Activated CD4-positive, alpha-beta T cell treated with anti-CD3 and anti-CD28 coated beads, Interleukin-2, Interleukin-6, amounts not matched to agents 100 ng/mL and 50 ng/mL, durations not matched to agents 16 hours and 8 hours (primary cell): Measurements from ENCODE around the gene AP3B1.
A peak's percentile ranks its signal among the peaks of the same experiment; 100 is the strongest.

Source experiments
- DNase-seq: peaks from one replicate; pipeline ENCODE4 v3.0.0-alpha.2; 2020

AP3B1 gene

GRCh38 chr5:78294248-78295034 is at the start of gene AP3B1:
TSS of gene AP3B1 (minus strand) at chr5:78294698. CDS start at chr5:78294579, 119 bp downstream.
- DNase-seq = peak; percentile 99

GRCh38 chr5:78341440-78341839 is 46.9 kb upstream of the AP3B1 start:
- DNase-seq = no peak

- DNase-seq = no peak
Observed at GRCh38 chr5:78339617-78340436, 45.3 kb upstream of the AP3B1 start.

- no peak for DNase-seq
Observed at GRCh38 chr5:78336698-78337097, 42.2 kb upstream of the AP3B1 start.

DNA sequence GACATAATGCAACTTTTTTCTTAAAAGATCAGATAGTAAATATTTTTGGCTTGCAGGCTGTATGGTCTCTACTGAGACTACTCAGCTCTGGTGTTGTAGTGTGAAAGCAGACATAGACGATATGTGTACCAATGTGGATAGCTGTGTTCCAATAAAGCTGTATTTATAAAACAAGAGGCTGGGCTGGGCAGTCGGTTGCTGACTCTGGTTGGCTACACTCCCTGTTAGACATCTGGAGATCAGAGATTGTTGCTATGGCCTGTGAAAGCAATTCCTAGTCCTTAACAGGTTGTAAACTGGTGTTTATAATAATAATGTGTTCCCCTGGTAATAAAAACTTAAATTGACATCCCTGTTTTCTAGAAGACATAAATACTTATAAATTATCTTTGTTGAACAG is 41.5 kb upstream of the AP3B1 start:
- DNase-seq = no peak

GRCh38 chr5:78334811-78335210 is 40.3 kb upstream of the AP3B1 start:
- DNase-seq = no peak

GRCh38 chr5:78331523-78332080 is 37.1 kb upstream of the AP3B1 start:
- no peak for DNase-seq

DNA sequence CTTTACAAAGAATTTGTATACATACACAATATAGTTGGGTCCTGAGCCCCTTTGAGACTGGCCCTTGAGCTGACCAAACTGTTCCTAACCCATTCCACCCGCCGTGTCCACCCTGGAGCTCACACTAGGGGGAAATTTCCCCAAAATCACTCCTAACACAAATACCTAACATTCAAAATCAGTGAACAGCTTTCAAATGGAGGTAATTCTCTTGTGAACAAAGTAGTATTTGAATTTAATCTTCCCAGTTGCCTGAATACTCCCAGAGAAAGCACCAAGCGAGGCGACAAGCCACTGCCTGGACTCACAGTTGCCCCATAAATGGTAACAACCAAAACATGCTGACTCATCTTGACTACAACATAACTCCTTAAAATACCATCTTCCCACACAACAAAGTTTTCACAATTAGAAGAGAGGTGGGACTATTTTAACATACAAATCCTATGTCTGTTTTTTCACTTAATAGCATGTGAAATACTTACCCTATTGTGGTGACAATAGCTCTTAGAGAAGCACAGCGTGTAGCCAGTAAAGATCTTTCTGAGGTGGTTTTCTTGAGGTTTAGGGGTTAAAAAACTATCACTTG is 34.2 kb upstream of the AP3B1 start:
- DNase-seq = no peak

- no peak for DNase-seq
Observed at GRCh38 chr5:78327761-78328510, 33.4 kb upstream of the AP3B1 start.

GRCh38 chr5:78326930-78327329 is 32.4 kb upstream of the AP3B1 start:
- no peak for DNase-seq

DNA sequence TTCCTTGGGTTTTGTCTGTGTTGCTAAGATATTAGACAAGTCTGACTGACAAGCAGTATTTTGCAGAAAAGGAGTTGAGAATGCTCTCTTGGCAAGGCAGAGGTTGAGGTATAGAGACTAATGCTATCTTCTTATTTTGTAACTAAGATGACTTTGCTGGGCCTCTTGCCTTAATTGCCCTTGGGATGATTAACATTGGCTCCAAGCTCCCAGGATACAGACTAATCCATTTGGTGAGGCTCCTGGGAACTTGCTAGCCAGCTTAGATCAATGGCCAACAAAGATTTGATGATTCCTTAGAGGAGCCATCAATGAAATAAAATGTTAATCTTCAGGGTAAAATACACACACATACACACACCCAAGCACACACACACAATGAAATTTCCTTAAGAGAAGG is 28.7 kb upstream of the AP3B1 start:
- DNase-seq = no peak

DNA sequence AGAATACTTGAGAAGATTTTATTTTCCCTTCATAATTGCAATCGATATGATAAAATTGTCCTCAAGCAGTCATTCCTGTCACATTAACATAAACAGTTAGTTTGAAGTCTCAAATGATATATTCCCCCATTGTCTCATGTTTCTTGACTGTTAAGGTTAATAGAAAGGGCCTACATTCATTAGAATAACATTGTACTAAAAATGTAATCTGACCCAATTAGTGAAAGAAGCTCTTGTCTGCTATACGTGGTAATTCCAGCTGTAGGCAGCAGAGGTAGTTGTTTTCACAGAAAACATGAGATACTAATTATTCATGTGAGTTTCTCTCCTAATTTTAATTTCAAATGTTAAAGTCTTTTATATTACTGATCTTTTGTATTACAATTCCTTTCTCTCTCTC is 25.9 kb upstream of the AP3B1 start:
- peak; percentile 6 for DNase-seq

DNA sequence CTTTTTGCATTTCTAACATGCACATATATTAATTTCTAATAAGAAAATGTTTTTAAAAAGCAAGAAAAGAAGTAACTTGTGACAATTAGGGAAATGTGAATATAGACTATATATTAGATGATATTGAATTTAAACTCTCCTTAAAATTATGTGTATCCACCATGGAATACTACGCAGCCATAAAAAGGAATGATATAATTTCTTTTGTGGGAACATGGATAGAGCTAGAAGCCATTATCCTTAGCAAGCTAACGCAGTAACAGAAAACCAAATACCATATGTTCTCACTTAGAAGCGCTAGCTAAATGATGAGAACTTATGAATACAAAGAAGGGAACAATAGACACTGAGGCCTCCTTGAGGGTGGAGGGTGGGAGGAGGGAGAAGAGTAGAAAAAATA is 23.8 kb upstream of the AP3B1 start:
- no peak for DNase-seq

DNA sequence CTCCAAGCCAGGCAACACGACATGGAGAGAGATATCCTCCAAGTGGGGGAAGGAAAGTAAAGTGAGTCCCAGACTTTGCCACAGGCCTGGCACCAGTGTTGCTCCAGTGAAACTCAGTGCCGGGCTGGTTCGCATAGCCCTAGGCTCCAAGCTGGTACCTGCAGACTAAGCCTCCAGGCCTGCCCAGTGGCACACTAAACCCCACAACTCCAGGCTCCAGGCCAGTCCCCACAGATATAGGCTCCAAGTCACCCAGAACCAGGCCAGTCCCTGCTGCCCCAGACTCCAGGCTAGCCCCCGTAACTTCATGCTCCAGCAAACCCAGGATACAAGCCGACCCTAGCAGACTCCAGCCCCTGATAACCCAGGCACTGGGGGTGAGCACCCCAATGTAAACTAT is 23.0 kb upstream of the AP3B1 start:
- DNase-seq = no peak

- no peak for DNase-seq
Observed at GRCh38 chr5:78308703-78309102, 14.2 kb upstream of the AP3B1 start.

- DNase-seq = peak; percentile 26
Observed at GRCh38 chr5:78300464-78301045, 6.1 kb upstream of the AP3B1 start.

- DNase-seq = peak; percentile 48
Observed at GRCh38 chr5:78295035-78295961, 800 bp upstream of the AP3B1 start.

DNA sequence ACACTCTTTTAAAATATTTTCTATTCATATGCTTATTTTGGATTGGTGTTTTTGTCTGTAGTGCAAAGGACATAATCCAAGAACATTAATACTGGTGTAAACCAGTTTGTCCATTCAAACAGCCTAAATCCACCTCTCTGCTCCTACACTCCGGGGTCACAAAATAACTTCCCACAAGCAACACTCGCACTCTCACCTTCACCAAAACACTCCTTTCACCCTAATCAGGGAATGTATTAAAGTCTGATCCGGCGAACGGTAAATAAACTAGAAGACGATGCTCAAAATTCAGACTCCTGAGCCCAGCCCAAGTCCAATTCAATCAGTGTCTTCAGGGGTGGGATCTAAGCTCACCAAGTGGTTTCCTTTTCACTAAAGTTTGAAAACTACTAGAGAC is 649 bp downstream of the AP3B1 start:
- DNase-seq = no peak

GRCh38 chr5:78291687-78292086 is 2.8 kb downstream of the AP3B1 start:
- DNase-seq = peak; percentile 9

GRCh38 chr5:78289911-78290310 is 4.6 kb downstream of the AP3B1 start:
- DNase-seq = no peak

GRCh38 chr5:78288246-78288645 is 6.3 kb downstream of the AP3B1 start:
- no peak for DNase-seq
